HPDE6-E6E7 (cell line): ENCODE data around the gene NRP2.
A peak's percentile ranks its signal among the peaks of the same experiment; 100 is the strongest.

Experiments used
- DNase-seq: peaks from one replicate; pipeline ENCODE4 v3.0.0; 2011; ENCODE audit warnings: missing footprints; ENCODE audit errors: extremely low spot score

The NRP2 gene

DNA sequence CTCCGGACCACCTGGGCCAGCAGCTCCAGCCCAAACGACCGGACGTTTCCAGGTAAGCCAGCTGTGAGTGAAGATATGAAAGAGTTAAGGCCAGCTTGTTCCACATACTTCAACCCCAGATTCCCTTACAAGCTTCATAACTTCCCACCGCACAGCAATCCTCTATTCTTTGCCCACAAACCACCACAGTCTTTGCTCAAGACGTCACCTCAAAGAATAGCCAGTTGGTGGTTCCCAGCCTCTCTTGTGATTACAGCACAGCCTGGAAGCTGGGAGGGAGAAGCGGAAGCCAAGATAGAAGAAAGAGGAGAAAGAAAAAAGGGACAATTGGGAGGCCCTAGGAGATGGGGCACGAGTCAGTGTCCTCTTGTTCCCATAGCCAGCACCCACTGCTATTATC is 70.6 kb downstream of the NRP2 start:
- no peak for DNase-seq

DNA sequence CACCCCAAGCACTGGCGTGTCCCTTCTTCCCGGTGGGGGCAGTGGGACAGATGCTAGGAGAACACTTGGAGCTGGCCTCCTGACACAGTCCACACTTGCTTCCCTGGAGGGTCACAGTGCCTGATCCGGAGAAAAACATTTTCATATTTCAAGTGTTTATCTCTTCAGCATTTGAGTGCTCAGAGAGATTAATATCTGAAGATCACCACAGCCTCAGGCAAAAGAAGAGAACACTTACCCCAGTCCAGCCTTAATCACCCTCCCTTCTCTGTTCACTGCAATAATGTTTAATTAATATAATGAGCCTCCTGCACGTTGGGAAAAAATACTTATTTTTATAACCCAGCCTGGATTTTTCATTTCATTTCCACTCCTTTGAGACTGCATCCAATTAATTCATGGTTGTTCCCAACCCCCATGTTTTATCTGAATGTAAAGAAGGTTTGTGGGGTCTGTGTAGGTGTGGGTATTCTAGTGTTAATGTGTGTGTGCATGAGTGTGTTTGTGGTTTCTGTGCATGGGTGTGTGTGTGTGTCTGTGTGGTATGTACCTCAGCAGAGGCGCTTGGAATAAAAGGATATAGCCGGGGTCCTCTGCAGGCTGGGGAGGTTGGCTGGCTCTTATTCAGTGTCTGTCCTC is 72.1 kb downstream of the NRP2 start:
- DNase-seq: no peak

DNA sequence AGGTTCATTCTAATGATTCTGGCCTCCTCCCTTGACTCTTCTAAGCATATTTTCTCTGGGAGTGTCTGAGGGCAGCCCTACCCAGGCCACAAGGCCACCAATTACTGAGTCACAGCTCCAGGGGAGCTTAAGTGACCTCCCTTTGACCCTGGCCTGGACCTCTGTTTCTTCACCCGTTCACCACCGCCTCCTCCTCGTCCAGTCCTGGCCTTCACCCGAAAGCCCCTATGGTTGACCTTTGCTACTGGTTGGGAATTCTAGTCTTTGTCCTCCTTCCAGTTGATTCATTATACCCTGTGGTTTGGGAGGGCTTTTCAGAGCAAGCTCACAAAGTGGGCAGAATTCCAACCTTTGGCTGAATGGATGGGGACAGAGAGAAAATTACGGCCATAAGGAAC is 72.6 kb downstream of the NRP2 start:
- DNase-seq: no peak

DNA sequence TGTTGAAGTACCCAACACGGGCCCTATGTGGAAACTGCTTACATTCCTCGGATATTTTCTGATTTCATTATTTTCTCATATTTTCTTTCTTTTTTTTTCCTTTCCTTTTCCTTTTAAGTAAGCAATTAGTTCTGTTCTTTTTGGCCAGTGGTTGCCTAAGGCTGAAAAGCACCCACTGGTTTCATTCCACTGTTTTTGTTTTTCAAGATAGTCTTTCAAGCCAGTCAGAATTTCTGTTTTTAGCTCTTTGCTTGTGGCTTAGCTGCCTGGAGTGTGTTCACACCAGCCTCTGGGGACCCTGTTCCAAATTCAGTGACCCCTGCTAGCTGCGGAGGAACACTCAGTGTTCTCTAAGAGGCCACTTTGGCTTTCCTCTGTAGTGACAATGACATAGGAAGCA is 73.6 kb downstream of the NRP2 start:
- DNase-seq: no peak

DNA sequence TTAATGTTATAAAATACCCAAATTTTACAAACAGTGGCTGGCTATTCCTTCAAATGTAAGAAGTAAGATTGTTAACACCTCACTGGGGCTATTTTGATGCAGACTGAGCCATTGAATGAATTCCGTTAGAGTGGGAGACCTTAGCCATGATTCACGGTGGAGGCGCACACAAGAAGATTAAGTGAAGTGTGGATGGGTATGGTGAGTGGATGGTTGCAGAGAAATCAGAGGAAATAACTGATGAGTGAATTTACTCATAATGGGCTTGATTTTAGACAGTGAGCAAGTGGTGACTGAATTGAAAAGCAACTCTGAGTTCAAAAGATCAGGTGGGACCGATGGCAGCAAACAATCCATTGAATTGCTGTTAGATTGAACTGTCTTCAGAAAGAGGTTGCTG is 75.0 kb downstream of the NRP2 start:
- DNase-seq: no peak

DNA sequence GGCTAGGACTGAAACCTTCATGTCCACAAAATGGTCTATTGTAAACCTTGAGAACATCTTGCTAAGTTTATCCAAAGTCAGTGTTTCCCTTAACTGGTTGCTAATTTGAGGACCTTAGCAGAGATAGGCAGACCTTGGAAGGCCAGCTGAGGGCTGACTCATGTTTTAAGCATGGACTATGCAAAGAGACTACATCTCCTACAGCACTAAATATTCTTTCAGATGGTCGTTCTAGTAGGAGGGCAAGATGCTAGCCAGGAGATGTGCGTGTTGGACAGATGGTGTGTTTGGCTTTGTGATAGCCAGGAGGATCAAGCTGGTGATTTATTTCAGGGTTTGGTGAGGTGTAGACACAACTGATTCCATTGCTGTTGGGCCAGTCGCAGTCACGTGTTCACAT is 75.8 kb downstream of the NRP2 start:
- DNase-seq: no peak

DNA sequence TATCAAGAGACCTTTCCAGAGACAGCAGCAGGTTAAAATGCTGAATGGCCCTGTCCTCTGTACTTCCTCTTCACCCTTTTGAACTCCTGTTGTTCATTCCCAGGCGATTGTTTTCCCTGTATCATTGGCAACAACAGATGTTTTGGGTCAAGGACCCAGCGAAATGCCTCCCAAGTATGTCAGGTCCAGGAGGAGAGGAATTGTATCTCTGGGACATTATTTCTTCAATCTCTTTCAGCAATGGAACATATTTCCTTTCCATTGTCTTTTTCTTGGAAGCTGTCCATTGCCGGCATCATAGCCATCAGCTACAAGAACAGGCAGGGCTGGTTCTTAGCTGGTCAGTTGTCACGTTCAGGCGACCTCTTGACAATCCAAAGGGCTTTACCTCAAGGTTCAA is 76.2 kb downstream of the NRP2 start:
- no peak for DNase-seq

DNA sequence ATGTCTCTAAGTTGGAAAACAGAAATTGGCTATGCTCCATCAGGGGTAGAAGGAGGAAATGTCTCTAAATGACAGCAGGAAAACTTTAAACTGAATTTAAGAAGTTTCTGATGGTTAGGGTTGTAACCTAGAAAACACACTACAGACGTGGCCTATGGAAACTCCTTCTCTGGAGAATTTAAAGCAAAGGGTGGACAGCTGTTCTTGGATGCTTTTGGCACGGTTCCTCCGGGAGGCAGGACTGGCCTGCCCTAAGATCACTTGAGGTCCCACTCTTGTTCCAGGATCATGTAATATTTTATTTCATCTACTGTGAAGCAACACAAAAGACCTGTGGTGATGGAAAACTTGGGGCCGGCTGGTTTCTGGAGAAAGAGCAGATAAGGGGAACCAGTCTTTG is 77.0 kb downstream of the NRP2 start:
- DNase-seq: no peak

DNA sequence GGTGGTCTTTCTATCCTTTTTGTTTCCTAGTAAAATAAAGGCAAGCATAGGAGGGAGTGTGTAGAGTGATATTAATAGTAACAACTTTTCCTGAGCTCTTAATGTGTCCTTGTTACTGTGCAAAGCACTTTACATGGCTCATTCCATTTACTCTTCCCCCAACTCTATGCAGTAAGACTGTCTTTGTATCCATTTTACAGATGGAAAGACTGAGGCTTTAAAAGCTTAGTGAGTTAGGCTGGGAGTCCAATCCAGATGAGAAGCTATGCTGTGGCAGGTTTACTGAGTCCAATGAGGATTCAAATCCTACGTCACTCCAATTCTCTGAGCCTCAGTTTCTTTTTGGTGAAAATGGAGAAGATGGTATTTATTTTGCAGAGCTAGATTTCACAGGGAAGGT is 77.4 kb downstream of the NRP2 start:
- DNase-seq: no peak

DNA sequence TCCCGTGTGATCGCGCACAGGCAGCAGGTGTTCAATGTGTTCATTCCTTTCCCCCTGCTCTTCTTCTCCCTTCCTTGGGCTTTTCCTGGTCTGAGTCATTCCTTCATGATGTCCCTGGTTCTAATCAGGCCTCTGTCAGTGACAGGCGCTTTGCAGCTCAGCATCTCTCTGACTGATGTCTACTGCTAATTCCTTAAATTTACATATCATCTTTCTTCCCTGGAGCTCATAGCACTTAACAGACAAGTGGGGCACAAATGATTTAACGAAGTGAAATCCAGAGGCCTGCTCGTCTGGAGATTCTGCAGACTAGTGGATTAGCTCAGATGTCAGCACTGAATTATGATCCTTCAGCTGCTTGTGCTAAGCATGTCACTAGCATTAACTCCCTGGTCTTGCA is 77.9 kb downstream of the NRP2 start:
- no peak for DNase-seq

DNA sequence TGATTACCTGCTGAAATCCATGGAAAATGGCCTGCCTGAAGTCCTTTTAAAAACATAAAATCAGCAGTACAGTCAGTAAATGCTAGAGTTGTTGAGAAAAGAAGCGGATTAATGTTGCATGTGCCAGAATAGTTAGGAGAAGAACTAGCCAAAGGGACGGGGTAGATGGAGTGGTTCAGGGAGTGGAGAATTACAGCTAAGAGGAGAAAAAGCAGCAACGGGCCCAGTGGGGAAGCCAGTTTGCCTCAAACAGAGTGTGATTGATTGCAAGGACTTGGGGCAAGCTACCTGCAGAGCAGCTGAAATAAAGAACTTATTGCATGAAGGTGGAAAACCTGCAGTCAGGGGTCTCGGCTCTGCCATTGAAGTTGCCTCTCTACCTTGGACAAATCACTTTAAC is 79.1 kb downstream of the NRP2 start:
- DNase-seq: no peak

DNA sequence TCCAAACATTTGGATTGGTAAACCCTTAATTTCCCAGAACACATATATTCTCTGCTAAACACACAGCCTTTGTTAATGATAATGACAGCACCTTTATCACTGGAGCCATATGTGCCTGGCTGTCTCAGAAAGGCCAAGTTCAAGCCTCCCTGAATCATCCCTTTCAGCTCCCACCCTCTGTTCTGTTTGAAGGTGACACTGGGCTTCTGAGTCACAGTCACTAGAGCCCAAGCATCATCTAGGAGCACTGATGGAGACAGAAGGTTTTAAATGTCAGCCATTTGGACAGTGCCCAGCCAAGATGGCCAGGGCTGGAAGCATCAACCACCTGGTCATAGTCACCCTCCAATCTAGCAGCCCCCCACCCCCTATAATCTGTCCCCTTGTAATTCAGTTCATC is 80.6 kb downstream of the NRP2 start:
- DNase-seq: no peak

DNA sequence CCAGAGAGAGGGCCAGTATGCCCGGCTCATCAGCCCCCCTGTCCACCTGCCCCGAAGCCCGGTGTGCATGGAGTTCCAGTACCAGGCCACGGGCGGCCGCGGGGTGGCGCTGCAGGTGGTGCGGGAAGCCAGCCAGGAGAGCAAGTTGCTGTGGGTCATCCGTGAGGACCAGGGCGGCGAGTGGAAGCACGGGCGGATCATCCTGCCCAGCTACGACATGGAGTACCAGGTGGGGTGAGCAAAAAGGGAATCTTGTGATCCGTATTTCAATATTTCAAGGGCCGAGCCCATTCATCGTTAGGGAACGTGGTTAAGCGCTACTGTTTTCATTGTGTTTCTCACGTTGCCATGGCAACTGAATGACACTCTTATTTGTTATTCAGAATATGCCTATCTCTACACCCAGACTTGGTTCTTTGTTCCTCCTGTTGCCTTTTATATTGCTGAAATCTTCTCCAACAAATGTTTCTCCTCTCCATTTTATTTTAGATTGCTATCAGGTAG is 81.5 kb downstream of the NRP2 start:
- peak; percentile 80 for DNase-seq

DNA sequence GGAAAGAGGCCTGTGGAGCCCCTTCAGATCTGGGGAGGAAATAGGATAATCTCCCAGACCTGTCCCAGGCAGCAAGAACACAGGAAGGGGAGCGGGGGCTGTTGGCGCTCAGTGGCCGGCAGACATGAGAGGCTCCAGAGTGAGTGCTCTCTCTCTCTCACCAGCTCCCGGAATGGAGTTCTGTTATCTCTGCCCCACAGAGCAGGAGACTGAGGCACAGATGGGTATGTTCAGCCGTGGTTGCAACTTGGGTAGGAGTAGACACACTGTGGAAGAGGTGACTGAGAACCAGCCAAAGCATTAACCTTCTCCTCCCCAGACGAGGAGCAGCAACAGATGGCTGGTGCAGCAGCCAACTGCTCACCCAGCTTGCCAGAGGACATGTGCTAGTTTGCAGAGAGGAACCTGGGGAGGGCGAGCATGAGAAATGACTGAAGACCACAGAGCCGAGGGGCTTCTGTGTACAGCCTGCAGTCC is 82.0 kb downstream of the NRP2 start:
- DNase-seq: no peak

DNA sequence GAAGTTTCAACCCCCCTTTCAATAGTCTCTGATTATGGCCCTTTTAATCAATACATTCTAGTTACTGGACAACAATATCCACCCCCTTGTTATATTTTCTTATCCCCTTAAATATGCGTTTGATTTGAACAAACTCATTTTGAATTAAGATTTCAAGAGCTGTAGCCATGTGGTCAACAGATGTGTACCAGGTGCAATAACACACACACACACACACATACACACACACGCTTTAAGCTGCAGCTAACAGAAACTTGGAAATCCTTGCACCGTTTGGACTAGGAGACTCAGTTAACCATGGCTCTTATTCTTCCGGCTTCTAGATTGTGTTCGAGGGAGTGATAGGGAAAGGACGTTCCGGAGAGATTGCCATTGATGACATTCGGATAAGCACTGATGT is 82.8 kb downstream of the NRP2 start:
- DNase-seq: no peak

DNA sequence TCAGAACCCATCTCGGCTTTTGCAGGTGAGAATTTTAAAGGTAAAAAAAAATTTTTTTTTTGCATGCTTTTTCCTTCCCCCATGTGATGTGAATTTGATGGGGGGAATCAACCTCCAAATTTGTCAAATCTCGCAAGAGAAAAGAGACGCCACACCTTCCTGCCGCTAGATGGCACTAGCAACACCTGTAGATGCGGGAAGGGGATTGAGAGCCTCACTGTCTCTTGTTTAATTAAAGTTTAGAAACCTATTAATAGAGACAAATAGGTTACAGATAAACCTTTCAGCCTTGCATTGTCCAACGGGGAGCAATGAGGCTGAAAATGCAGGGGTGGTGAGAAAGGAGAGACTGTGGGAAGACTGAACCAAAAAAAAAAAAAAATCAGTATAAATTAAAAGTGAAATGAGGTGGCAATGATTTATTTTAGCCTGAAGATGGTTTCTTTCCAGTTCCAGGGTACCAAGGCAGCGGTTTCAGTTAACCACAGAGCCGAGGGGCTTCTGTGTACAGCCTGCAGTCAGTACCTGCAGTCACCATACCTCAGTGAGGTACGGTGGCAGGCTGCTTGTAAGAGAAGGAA is 84.6 kb downstream of the NRP2 start:
- DNase-seq: no peak

DNA sequence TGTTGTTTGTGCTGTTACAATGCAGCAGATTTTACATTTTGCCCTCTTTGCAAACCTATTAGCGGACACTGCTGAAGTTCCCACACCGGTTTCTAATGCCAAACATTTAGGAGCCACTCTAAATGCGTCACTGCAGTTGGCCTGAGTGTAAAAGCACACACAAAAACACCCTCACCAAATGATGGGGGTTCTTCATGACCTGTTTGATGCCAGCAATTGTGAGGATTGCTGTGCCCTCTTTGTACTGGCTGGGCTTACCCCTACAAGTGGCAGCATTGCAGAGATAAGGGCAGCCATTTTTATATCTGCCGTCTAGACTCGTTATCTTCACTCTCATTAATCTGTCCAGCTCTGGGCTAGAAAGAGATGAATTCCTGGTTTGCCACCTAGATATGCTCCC is 85.3 kb downstream of the NRP2 start:
- no peak for DNase-seq

DNA sequence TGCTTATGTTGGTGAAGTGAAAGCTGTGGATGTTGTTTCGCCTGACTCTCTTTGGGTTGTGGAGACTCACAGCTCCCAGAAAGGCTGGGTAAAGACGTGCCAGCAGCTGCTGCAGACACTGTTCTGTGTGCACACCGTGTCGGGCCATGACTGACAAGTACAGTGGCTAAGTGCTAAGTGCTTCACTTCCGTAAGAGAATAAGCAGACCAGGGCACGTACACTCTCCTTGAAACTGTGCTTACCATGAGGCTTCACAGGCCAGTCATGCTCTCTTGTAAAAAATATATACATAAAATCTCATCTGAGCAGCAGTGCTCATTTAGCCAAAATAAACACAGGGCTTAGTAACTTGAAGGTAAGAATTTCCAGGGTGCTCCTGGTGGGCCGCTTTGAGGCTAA is 86.0 kb downstream of the NRP2 start:
- DNase-seq: no peak

DNA sequence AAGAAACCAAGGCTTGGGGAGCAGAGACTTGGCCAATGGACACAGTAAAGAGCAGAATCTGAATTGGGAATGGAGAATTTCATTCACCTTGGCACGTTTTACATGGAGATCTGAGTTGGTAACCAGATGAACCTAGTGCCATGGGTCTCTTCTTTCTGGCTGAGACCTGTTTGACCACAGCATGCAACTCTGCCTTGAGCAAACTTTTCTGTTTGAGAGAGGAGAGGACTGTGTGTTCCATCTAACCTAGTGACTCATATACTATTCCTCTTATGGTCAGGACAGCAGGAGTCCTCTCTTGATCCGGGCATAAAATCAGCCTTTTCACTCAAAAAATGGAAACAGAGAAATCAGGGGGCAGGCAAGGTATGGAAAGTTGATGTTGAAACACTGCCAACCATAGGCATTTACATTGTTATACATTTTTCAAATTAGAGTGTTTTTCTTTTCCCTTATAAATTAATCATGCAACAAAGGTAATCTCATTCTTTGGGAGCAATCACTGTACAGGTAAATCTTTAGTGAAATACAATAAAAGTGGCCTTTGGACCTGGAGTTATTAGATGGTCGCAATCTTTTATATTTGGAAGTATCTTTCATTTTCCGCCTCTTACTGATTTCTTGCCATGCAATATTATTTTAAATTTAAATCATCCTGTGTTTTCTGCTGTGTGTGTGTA is 86.7 kb downstream of the NRP2 start:
- no peak for DNase-seq

DNA sequence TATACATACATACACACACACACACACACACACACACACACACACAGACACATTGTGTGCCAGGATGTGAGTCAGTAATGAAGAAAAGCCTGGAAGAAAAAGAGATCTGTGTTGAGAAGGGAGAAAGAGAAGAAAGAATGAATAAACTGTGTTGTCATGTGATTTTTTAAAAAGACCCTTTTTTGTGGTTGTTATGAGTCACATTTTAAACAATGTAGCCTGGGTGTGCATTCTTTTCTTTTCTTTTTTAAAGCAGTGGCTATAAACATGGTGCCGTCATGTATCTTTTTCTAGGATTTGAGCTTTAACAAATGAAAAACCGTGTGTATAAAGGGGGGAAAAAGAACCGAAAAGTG is 87.2 kb downstream of the NRP2 start:
- DNase-seq: no peak

DNA sequence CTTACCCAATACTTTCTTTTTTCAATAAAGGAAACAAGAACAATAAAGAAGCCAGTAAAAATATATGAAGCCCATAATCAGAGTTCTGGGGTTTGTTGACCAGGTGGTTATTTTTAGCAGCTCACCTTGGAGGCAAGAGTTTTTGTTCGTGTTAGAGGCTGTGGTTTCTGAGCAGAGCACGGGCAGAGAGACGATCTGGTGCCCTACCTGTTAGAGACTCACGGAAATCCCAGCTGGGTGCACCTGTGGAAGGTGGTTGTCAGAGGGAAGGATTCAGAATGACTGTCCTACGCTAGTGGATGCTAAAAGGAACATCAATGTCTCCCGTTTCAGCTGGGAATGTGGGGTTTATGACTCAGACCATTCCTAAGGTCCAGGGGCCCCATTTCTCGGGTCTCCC is 87.6 kb downstream of the NRP2 start:
- DNase-seq: no peak

DNA sequence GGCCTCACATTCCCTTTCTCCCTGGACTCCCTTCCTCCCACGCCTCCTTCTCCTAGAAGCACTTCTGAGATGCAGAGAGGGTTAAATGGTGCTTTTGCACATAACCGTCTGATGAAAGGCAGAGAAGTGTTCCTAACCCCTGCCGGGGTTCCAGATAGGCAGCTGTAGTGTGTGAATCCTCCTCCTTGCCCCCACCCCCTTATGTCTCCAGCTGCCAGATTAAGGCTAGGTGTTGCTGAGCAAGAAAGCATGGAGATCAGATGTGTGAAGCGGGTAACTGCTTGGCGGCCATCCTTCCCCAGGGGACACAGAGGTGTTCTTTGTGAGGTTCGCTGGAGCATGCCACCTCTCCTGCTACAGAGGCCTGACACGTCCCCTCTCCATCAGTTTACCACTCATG is 88.3 kb downstream of the NRP2 start:
- no peak for DNase-seq

DNA sequence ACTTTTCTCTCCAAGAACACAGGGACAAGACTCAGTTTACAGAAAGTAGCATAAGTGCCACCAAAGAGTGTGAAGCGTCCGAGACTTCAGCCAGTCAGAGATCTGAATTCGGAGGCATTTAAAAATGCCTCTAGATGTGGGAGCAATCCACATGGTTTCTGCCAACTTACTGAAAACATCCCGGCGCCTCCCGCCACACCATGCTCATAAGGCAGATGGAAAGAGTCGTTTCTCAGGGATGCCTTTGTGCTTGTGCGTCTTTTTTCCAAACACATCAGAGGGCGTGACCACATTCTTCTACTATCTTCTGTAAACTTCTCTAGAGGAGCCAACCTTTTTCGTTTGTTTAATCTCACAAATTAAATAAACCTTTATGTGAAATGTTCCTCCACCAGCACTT is 88.7 kb downstream of the NRP2 start:
- DNase-seq: no peak
